Activated CD4-positive, alpha-beta T cell treated with anti-CD3 and anti-CD28 coated beads, Interleukin-2, amount 50 U/mL, for 1 hour (primary cell): ENCODE measurements around the gene AKAP12.
"Not testable (repeated sequence)": the region's sequence is repeated elsewhere in the genome, so short reads cannot be mapped to it uniquely, and the experiment has no call there.

Source experiments
- DNase-seq: peaks from one replicate; pipeline ENCODE4 v3.0.0-alpha.2; 2020

The AKAP12 gene

GRCh38 chr6:151317103-151317994 is 77.6 kb downstream of the AKAP12 start:
- DNase-seq, result no peak

- DNase-seq, result no peak
These were observed 78.2 kb downstream of the AKAP12 start for GRCh38 chr6:151317995-151318365.

GRCh38 chr6:151320140-151320539 is 80.4 kb downstream of the AKAP12 start:
- no peak for DNase-seq

GRCh38 chr6:151321438-151321837 is 81.7 kb downstream of the AKAP12 start:
- no peak for DNase-seq

- DNase-seq, result no peak
These were observed 82.8 kb downstream of the AKAP12 start for GRCh38 chr6:151322570-151322969.

- peak; percentile 65 for DNase-seq
These were observed 84.2 kb downstream of the AKAP12 start for GRCh38 chr6:151323791-151324487.

- DNase-seq, result no peak
These were observed 84.7 kb downstream of the AKAP12 start for GRCh38 chr6:151324488-151324825.

GRCh38 chr6:151325075-151326050 is 85.6 kb downstream of the AKAP12 start:
- DNase-seq, result peak; percentile 4

- DNase-seq, result no peak
These were observed 86.5 kb downstream of the AKAP12 start for GRCh38 chr6:151326116-151326825.

GRCh38 chr6:151327101-151327500 is 87.3 kb downstream of the AKAP12 start:
- no peak for DNase-seq

GRCh38 chr6:151330130-151330696 is 90.4 kb downstream of the AKAP12 start:
- no peak for DNase-seq

GRCh38 chr6:151335930-151336329 is 96.2 kb downstream of the AKAP12 start:
- no peak for DNase-seq

- no peak for DNase-seq
These were observed 99.0 kb downstream of the AKAP12 start for GRCh38 chr6:151338651-151339200.

- no peak for DNase-seq
These were observed 99.6 kb downstream of the AKAP12 start for GRCh38 chr6:151339369-151339768.

- no peak for DNase-seq
These were observed 100.6 kb downstream of the AKAP12 start for GRCh38 chr6:151340219-151340978.

GRCh38 chr6:151341476-151342195 is 101.9 kb downstream of the AKAP12 start:
- DNase-seq, result no peak

- not testable (repeated sequence) for DNase-seq
These were observed 103.0 kb downstream of the AKAP12 start for GRCh38 chr6:151342750-151343149.

GRCh38 chr6:151349651-151350270 is 110.0 kb downstream of the AKAP12 start:
- DNase-seq, result no peak

- no peak for DNase-seq
These were observed 110.8 kb downstream of the AKAP12 start for GRCh38 chr6:151350442-151351145.
